HG02610 (cell line): ENCODE data around the gene GALNT9.

Experiments used
- ATAC-seq: cut with Tn5 transposase; IDR thresholded peaks from one replicate; pipeline ENCODE4 v1.9.1; 2021; ENCODE audit warnings: mild to moderate bottlenecking, moderate library complexity; ENCODE audit not compliant: unreplicated experiment

The GALNT9 gene

DNA sequence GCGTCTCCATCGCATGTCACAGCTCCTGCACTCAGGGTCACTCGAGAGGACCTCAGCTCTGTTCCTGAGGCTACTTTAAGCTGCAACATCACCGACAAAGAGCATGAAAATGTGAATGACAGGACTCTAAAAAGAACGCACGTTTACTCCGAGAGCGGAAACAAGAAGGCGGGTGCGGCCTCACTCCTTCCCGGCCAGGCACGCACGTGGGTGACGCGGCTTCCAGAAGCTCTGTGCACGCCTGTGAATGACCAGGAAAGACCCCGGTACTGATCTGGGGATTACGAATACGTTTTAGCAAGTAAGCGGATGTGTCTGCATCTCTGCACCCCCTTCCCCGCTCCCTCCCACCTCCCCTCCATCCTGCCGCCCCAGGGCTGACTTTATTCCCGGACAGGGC lies 15.2 kb upstream of the GALNT9 start:
- no peak for ATAC-seq

DNA sequence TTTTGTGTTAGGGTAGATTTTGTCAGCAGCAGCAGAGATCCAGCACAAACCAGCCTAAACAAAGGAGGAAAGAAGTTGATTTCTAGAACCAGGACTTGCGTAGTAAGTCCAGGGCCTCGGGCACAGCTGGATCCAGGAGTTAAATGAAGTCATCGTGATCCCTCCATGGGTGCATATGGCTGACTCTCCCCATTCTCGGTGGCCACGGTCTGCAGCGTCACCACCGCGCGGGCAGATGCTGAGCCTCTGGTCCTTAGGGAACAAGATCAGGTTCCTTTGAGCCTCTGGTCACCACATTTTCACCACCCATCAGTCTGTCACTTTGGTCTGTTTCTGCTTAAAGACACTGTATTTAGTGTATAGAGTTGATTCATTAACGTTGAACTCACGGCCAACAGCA lies 14.8 kb upstream of the GALNT9 start:
- ATAC-seq: no peak

DNA sequence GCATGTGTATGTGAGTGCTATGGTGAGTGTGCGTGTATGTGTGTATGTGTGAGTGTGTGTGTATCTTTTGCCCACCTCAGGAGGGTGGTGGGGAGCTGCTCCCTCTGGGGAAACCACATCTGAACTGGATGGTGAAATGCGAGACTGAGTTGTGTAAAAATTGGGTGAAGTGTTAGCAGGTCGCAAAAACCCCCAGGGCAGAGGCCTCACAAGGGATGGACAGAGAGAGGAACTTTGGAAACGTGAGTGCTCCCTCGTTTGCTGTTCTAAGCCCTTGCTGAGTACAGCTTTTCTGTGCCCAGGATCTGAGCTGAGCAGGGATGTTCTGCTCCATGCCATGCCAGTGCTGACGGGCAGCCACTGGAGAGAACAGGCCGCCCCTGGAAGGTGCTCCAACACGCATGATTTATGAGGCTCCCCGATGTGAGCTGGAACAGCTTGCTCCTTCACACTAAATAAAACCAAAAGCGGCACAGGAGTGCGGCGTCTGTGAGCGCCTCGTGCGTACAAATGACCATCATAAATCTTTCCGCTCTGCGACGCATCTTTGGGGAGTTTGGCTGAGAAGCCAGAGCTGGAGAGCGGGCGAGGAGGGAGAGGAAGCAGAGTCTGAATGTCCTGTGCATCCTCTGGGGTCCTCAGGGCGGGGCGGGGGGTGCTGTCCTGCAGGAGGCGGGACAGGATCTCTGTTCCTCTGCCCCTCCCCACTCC lies 14.1 kb upstream of the GALNT9 start:
- ATAC-seq: no peak

DNA sequence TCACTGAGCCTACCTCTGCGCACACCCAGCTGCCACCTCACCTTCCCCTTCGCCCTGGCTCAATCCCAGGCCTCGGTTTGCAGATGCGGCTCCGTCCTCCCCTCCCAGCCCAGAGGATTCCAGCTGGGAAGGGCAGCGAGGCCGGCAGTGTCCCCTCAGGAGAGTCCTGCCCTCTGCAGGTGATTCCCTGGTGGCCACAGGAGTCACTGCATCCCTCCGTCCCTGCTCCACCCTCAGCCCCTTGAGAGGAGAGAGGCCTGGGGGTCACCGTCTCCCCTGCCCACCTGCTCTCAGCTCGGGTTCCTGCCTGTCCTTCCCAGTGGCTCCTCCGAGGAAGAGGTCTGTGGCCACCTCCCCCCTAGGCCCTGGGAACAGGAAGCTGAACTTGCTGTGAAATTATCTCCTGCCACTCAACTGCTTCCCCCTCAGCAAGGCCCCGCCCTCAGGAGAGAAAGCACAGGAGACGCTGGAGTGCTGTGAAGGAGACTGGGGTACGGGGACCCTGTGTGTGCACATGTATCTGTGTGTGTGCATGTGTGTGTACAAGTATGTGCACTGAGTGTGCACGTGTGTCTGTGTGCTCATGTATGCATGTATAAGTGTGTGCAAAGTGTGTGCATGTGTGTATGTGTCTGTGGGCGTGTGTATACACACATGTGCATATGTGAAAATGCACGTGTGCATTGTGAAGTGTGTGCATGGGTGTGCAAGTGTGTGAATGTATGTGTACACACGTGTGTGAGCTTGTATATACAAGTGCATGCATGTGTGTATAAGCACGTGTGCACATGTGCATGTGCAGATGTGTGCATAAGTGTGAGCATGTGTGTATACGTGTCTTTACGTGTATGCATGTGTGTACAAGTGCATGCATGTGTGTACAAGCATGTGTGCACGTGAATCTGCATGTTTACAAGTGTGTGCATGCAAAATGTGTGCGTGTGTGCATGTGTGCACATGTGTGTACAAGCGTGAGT lies 13.2 kb upstream of the GALNT9 start:
- ATAC-seq: no peak

DNA sequence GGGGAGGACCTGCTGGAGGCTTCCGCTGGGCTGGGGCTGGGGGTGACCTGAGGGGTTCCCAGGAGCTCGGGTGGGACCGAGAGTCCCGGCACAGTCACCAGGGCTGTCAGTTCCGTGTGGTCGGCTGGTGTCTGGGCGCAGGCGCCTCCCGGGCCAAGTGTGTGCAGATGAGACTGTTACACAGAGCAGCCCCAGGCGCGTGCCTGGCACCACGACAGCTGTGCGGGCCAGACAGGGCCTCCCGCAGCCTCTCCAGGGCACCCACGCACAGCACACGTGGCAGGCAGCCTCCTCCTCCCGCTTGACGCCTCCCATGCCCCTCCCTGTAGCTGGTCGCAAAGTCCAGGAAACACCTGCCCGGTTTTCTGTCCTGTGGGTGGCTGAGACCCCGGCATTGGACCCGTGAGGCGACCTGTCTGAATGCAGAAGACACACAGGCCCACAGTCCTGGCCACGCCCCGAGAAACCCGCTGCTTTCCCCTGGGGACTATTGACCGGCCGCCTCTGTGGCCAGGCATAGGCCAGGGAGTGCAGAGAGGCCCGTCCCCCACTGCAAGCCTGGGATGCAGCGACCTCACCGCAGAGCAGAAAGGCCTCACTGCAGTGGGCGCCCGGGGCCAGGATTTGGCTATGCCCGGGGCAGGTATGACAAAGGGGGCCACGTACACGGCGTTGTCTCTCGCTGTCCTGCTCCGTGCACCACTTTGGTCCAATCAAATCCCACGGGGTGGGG lies 12.1 kb upstream of the GALNT9 start:
- ATAC-seq: no peak

DNA sequence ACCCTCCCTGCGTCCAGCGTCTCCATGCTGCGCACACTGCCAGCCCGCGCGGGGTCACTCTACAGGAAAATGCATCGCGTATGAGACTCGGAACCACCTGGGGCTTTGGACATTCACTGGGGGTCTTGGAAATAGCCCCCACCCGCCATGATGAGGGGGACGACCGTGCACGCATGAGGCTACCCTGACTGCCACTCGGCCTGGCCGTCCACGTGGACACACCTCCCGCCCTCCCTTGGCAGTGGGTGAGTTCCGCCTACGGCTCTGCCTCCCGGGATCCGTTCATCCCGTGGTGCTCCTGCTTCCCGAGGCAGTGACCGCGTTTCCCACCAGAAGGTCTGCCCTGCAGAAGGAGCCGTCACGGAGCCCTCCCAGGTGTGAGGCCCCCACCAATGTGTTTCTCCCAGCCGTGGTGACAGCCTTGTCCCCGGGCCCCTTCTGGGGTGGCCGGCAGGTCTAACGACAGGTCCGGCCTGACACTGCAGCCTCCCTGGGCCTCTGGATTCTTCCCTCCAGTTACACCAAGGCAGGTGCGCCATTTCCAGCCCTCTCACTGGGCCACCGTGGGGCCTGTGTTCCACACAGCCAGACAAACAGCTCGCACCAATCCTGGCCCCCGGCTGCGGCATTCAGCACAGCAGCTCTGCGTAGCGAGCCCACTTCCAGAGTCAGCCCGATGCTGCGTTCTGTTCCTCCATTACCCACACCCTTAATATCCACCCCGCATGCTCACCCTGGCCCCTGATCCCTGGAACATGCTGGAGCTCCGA lies 11.1 kb upstream of the GALNT9 start:
- no peak for ATAC-seq

DNA sequence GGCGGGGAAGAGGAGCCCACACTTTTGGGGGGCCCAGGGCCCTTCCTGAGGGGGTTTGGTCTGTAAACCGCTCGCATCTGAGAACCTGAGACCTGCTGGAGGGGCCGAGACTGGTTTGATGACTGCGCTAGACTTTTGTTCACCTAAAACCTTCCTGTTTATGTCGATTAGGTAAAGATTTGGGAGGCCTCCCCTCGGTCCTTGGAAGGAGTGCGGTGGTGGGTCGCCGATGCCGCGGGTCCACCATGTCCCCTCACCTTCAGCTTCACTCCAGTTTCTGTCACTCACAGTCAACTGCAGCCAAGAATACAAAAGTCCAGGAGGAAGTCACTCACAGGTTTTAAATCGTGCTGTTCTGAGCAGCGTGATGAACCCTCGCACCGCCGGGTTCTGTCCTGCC lies 10.5 kb upstream of the GALNT9 start:
- no peak for ATAC-seq

DNA sequence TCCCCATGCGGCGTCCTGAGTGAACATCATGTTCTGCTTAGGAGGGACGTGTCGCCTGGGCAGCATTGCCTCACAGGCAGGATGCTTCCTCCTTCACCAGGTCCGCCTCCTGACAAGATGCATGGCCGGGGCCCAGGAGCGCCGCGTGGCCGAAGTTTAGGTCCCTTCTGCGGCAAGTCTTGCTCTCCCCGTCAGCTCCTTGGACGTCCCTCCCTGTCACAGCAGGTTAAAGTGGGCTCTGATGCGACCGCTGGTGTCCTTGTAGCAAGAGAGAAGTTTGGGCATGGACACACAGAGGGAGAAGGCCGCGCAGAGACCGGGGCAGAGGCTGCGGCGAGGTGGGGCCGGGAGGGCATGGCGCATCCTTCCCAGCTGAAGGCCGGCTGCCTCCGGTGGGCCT lies 9.4 kb upstream of the GALNT9 start:
- ATAC-seq: no peak

DNA sequence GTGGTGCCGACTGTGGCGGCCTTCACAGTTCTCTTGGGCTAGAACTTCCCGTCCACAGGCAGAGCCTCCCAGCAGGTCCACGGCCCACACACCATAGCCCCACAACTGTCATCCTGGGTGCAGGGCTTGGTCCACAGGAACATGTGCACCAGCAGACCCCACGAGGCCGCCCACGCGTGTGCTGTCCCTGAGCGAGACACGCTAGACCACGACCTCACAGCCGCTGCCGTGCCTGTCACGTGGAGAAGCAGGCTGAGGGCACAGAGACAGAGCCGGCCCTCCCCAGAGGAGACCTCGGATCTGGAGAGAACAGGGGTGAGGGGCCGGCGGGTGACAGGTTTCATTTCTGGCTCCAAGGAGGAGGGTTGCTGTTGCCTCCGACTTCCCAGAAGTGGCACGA lies 8.9 kb upstream of the GALNT9 start:
- no peak for ATAC-seq

DNA sequence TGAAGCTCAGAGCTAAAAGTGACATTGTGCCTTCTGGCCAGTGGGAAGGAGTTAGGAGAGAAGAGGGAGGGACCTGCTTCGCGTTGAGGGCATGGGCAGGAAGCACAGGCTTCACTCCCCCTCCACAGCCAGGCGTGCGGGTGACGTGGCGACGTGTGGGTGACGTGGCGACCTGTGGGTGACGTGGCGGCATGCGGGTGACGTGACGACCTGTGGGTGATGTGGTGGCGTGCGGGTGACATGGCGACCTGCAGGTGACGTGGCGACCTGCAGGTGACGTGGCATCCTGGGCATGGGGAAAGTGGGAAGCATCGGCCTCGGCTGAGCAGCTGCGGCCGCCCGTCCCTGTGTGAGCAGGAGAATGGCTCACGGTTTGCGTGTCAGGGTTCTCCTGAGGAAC lies 8.2 kb upstream of the GALNT9 start:
- no peak for ATAC-seq

DNA sequence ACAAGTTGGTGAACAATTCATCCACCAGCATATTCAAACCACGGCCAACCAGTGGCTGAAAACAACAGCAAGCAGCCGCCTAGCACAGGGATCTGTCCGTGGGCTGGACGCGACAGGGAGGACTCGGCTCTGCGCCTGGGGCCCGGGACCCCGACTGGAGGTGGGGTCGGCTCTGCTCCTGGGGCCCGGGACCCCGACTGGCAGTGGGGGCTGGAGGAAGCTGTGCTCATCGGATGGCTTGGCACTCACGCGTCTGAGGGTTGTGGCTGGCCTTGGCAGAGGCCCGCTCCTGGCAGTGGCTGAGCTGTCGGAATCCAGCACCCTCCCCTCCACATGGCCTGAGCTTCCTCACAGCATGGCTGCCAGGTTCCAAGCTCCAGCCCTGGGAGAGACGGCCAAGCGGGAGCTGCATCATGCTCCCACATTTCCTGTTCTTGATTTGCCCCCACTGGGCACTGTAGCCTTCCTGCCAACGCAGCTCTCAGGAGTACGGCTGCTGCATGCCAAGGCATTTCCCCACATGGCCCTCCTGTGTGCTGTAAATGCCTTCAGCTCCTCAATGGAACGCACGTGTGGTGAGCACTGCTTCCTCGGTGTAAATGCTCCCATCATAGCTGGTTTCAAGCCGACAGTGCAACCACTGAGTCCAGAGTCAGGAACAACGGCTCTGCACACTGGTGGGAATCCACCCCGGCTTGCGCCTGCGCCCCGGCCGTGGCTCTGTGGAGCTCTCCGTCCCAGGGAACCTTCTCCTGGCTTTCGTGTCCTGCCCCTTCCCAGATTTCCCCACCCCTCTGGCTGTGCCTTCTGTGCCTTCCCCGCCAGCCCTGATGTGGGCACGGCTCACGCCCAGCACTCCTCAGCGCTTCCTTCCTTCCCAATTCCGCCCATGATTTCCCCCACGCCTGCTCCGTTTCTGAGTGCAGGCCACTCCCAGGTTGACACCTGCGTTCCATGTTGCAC lies 7.3 kb upstream of the GALNT9 start:
- no peak for ATAC-seq

DNA sequence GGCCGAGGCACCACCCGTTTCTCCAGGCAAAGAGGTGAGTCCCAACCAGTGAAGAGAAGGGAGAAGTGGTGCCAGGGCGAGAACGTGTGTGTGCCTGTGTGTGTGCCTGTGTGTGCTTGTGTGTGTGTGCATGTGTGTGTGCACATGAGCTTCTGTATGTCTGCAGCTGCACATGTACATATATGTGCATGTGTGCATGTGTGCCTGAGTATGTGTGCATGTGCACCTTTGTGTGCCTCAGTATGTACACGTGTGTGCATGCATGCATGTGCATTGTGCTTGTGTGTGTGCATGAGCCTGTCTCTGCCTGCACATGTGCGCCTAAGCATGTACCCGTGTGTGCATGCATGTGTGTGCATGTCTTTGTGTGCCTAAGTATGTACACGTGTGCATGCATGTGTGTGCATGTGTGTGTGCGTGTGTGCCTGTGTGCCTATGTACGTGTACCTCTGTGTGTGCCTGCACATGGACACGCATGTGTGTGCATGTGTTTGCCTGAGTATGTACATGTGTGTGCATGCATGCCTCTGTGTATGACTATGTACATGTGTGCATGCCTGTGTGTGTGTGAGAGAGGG lies 5.9 kb upstream of the GALNT9 start:
- ATAC-seq: no peak

DNA sequence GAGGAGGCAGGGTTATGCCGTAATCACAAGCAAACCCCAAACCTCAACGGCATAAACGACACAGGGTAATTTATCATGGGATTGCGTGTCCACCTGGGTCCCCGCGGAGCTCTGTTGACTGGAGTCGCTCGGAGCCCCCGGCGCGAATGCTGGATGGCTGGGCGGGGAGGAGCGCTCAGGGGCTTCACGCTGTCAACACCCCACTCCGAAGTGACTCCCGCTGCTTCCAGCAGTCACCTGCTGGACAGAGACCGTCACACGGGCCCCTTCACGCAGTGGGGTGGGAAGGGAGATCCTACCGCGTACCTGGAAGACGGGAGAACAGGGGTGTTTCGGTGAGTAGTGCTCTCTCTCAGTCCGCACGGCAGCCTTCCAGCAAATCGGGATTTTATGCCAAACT lies 4.4 kb upstream of the GALNT9 start:
- ATAC-seq: no peak

DNA sequence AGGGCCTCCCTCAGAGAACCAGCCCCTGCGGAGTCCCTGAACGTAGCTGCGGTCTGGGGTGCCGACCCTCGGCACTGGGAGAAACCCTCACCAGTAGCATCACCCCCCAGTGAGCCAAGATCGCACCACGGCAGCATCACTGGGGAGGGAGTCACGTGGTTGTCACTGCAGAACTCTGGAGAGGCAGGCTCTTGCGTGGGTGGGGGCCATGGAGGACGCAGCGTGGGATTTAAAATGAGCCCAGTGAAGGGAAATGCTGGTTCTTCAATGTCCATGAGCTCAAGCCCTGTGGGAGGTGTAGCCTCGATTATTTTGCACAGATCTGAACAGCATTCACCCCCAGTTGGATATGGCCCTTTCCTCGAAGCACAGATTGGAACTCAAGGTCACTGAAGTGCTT lies 3.9 kb upstream of the GALNT9 start:
- ATAC-seq: no peak

DNA sequence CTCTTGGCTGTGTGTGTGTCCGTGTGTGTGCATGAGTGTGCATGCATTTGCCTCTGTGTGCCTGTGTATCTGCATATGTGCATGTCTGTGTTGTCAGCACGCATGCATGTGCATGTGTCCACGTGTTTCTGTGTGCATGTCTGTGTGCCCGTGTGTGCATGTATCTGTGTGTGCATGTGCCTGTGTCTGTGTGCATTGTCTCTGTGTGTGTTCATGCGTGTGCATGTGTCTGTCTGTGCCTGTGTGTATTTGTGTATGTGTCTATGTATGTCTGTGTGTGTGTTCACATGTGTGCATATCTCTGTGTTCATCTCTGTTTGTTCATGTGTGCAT lies 1.1 kb upstream of the GALNT9 start:
- ATAC-seq: no peak

DNA sequence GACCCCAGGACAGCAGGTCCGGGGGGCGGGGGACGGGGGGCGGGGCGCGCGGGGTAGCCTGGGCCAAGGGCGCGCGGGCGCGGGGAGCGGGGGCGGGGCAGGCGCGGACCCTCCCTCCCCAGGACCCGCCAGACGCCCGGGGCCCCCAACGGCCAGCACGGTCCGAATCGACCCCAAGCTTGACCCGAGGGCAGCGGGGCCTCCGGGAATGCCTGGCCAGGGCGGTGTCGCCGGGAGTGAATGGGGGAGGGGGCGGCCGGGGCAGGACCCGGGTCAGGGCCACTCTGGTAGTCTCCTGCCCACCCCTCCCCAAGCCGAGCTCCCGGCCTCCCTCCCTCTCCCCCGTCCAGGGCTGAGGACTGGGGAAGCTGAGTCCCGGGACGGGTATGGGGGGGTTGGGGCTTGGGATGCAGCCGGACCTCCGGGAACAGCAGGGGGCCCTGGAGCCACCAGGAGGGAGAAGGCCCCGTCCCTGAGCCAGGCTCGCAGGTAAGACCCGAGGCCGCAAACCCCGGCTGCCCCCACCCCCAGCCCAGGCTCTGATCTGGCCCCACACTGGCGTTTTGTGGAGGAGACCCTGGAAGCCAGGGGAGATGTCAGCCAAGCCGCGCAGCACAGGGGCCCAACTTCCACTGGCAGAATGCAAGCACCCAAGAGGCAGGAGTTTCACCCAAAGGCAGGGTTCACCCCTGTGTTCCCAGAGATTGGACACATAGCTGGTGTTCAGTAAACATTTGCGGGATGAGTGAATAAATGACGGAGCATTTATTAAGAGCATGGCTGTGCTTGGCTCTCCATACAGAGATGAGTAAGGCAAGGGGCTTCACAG lies 545 bp upstream of the GALNT9 start:
- ATAC-seq: no peak

DNA sequence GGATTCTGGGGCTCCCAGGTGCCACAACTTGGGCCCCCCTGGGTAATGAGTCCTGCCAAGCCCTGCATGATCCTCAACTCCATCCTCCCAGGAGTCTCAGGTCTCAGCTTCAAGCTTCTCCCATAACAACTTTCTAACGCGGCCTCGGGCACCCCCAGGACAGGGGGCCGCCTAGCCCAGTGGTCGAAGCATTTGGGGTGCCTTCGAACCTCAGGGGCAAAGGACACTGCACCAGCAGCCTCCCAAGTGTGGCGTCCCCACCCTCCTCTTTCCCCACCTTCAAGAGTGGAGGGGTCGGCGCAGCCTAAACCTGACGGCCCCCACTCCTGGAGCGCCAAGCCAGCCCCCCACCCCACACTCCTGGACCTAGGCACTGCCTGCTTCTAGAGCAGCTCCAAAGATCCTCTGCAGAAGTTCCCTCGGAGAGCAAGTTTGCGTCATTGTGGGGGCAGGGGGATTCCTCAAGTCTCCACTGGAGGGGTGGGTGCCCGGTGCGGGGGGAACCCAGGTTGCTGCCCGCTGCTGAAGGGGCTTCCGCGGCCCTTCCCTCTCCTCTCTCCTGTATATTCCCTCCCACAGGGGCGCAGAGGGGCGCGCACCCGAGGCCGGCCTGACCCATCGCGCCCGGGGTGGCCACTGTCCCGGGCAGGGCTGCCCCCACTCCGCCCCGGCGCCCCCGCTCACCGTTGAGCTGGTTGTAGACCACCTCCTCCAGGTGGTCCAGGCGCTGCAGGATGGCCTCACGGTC lies 933 bp downstream of the GALNT9 start:
- no peak for ATAC-seq
